NCI-H1694 (cell line): ENCODE data around the gene ANKRD11.
"Not testable (repeated sequence)": the region's sequence is repeated elsewhere in the genome, so short reads cannot be mapped to it uniquely, and the experiment has no call there.

Experiments
- DNase-seq: peaks from one replicate; lab custom pipeline; 2025; lab: John Stamatoyannopoulos, UW

ANKRD11 gene

DNA sequence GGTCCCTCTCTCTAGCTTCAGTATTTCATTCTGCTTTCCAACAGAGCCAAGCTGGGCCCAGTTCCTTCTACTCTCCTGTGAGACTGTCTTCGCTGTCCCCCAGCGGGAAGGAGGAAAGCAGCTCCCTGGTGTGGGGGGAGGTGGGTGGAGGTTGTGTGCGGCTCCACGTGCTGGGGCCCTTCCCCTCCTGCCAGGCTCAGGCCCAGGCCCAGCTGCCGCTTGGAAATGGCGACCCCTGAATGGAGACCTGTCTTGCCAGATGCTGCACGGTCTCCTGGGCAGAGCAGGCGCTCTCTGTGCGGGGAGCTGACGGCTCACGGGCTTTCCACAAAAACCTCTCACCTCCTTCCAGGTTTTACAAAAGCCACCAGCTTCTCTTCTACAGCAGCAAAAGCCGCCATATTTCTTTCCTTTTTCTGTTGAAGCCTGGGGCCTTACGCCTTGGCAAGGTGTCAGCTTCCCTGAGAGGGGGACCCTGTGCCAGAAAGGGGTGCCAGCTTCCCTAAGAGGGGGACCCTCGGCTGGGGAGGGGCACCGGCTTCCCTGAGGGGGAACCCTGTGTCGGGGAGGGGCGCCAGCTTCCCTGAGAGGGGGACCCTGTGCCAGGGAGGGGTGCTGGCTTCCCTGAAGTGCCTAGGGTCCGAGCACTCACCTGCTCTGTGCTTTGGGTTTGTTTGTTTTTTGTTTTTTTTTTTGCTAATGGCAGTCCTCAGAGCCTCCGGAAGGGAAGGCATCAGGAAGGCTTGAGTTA is 225.4 kb downstream of the ANKRD11 start:
- no peak for DNase-seq

DNA sequence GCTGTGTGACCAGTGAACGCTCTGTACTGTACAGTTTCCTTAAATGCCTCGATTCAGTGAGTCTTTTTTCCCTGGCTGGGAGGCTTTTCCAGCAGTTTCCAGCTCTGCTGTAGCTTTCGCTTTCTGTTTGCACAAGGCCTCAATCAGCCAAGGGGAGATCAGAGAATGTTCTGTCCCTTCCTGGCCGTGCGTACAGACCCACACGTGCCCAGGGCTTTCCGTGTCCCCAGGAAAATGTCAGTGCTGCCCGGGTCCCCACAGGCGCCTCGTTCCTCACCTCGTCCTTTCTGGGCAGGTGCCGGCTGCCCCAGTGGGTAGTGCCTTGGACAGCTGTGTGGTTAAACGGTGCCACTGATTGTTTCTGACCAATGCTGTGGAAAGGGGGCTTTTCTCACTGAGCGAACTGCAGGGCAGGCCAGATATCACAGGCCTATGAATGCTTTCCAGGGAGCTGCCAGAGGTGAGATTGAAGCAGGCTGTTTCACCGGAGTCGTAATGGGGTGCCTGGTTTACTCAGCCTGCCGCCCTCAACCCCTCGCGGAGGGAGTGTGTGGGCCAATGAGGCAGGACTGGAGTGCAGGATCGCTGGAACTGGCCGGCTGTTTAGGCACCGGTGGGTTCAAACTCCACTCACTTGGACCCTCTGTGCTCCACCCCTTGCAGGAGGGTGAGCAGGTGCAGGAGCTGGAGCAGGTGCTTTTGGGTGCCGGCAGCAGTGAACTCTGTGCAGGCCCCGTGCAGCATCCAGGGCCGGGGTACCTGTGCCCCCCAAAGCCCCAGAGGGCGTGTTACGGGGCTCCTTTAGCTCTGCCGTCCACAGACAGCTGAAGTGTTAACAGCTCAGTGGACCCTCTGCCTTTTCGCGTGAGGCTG is 228.4 kb downstream of the ANKRD11 start:
- no peak for DNase-seq

DNA sequence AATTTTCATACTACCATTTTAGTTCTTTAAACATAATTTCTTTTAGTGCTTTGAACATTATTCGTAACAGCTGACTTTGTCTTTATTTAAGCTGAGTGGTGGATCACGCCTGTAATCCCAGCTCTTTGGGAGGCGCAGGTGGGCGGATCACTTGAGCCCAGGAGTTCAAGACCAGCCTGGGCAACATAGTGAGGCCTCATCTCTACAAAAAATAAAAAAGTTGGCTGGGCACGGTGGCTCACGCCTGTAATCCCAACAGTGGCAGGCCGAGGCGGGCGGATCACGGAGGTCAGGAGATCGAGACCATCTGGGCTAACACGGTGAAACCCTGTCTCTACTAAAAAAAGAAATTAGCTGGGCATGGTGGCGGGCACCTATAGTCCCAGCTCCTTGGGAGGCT is 230.5 kb downstream of the ANKRD11 start:
- not testable (repeated sequence) for DNase-seq

DNA sequence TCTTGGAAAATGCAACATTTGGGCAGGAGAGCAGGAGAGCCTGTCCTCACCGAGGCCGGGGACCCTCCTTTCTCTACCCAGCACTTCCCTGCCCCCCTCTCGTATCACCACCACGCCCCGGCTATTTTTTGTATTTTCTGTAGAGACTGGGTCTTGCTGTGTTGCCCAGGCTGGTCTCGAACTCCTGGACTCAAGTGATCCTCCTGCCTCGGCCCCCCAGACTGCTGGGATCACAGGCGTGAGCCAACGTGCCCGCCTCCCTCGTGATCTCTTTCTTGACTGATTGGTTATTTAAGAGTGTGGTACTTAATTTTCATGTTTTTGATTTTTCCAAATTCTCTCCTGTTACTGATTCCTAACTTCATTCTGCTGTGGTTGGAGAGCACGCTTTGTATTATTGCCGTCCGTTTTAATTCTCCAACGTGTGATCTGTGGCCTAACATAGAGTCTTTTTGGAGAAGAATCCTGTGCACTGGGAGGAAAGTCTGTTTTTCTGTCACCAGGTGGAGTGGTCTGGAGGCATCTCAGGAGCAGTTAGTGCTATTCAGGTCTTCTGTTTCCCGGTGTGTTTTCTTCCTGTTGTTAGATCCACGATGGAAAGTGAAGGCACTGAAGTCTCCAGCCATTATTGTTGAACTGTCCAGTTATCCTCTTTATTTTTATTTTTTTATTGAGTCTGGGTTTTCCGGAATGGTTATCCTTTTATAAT is 232.4 kb downstream of the ANKRD11 start:
- DNase-seq = no peak

DNA sequence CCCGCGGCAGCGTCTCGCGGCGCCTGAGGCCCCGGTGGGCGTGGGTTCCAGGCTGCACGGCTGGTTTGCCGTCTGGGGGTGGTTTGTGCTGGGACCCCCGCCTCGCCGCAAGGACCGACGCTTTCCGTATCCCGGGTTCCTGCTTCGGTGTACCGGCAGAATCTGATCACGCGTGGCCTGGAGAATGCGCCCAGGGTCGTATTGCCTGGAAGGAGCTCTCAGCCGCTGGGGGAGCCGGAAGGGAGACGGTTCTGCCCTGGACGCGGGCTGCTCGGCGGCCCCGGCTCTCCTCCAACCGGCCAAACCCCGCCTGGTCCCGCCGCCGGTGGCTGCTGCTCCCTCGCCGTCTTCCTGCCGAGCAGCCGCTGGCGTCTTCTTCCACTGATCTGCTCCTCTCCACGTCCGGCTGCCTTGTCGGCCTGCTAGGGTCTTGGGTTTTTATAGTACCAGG is 233.1 kb downstream of the ANKRD11 start:
- no peak for DNase-seq

DNA sequence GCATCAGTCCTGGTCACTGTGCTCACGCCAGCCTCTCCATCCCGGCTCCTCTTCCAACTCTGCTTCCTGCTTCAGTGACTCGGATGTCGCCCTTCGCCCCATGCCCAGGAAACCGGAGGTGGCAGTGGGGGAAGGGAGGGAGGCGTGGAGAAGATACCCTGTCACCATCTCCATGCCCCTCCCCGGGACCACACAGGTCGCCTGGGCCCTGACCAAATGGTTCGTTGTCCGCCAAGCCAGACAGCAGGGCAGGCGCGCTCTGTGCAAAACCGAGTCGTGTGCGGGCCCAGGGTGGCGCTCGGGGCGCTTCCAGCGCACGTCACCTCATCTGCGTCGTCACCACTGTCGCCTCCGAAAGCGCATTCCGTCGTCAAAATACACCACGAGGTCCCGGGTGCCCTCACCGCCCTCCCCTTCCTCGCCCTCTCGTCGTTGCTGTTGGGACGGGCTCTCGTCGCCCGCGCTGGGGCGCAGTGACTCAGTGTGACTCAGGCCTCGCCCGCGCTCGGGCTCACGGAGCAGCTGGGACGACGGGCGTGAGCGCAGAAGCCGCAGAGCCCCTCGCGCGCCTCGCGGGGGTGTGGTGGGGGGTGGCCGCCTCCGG is 233.6 kb downstream of the ANKRD11 start:
- no peak for DNase-seq

DNA sequence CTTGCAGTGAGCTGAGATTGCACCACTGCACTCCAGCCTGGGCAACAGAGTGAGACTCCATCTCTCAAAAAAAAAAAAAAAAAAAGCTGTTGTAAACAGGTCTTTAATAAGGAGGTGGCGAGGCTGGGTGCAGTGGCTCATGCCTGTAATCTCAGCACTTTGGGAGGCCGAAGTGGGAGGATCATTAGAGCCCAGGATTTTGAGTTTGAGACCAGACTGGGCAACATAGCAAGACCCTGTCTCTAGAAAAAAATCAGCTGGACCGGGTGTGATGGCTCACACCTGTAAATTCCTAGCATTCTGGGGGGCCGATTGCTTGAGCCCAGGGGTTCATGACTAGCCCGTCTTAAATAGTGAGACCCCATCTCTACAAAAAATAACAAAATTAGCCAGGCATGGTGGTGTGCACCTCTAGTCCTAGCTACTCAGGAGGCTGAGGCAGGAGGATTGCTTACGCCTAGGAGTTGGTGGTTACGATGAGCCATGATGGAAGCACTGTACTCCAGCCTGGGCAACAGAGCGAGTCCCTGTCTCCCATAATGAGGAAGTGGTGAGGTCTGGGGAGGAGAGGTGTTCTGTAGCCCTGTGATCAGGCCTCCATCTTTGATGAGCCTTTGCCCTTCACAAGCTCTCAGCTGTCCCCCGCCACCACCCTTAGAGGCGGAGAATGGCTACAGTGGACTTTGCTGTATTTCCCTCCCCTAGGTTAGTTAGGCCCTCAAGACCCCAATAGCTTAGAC is 236.6 kb downstream of the ANKRD11 start:
- DNase-seq = no peak

DNA sequence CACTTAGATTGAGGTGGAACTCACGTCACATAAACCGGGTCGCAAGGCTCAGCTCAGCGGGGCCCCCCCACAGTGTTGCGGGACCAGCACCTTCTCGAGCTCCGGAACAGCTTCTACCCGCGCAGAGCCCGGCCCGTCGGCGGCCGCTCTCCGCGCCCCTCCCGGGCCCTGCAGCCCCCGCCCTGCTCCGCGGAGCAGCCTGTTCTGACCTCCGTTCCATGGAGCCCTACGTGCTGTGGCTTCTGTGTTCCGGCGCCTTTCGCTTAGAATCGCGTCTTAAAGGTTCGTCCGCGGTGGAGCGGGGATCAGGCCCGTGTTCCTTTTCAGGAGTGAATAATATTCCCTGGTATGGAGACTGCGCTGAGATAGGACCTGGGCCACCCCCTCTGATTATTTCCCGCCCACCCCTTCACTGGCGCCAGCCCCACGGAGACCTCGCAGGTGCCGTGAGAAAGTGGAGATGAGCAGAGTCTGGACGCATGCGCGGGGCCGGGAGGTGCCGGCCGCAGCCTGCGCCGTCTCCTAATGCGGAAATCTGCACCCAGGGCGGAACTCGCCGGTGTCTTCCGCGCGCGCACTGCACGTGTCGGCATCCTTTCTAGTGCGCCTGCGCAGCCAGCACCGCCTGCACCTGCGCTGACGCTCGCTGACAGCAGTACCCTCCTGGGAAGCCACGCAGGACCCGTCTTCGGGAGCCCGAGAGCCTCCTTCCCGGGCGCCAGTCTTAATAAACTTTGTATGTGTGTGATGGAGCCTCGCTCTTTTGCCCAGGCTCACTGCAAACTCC is 242.0 kb downstream of the ANKRD11 start:
- no peak for DNase-seq

DNA sequence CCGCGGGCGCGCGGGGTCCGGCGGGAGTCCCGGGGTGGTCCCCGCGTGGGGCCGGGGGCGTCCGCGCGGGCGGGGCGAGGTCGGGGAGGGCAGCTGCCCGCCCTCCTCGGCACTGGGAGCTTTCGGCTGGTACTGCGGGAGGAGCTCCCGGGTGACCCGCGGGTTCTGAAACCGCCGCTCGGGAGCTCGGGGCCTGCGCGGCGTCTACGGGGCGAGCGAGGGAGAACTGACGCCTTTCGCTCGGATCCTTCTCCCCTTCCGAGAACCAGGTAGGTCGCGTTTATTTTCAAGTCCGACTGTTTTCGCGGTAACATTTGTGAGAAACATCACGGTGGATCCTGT is 242.7 kb downstream of the ANKRD11 start:
- DNase-seq = not testable (repeated sequence)

DNA sequence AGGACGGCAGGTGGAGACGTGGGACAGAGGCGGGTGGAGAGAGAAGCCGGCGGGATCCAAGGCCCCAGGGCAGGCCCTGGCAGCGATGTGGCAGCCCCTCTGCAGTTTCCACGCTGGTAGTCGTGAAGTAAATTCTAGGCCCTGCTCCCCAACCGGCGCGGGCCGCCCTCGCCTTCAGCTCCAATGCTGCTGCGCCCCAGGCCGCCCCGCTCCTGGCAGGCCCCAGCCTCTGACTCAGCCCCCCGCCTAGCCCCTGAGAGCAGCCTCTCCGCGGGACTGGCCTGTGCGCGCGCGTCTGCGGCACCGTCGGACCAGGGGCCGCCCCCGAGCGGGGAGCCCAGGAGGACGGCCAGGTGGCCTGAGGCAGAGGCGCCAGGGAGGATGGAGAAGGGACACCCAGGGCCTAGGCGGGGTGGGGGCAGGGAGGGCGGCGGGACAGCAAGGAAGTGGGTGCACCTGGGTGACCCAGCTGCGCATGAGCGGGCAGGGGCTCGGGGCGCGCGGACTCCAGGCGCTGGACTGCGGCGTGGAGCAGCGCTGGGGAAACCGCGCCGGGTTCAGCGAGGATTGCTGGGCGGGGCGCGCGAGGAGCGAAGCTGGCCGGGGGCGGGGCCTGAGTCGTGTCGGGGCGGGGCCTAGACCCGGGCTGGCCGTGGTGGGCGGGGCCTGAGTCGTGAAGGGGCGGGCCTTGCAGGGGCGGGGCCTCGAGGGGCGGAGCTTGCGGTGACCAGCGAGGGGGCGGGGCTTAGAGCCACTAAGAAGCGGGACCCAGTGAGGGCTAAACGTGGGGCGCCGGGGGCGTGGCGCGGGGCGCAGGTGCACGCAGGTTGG is 243.2 kb downstream of the ANKRD11 start:
- DNase-seq = peak; percentile 19

DNA sequence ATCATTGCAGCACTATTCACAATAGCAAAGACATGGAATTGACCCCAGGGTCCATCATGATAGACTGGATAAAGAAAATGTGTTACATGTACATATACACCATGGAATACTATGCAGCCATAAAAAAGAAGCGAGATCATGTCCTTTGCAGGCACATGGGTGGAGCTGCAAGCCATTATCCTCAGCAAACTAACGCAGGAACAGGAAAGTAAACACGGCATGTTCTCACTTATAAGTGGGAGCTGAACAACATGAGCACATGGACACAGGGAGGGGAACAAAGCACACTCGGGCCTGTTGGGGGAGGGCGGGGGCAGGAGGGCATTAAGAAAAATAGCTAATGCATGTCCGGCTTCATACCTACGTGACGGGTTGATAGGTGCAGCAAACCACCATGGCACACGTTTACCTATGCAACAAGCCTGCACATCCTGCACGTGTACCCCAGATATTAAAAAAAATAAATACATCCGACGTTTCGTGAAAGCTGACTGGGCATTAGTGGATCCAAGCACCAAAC is 243.9 kb downstream of the ANKRD11 start:
- DNase-seq = no peak

DNA sequence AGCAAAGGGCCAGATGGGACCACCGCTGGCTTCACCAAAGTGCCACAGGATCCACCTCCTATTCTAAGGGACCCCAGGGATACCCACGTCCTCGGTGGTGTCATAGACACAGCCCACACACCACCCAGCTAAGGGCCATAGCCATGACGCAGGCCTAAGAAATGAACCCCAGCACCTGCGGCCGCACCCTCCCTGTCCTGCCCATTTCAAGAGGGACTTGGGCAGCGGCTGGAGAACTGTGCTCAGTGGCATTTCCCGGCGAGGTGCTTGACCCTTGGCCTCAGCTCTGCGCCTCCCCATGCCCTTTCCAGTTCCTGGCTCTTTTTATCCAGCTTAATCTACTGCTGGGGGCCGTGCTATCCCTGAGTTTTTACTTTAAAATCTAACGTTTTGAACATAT is 245.6 kb downstream of the ANKRD11 start:
- DNase-seq = no peak

DNA sequence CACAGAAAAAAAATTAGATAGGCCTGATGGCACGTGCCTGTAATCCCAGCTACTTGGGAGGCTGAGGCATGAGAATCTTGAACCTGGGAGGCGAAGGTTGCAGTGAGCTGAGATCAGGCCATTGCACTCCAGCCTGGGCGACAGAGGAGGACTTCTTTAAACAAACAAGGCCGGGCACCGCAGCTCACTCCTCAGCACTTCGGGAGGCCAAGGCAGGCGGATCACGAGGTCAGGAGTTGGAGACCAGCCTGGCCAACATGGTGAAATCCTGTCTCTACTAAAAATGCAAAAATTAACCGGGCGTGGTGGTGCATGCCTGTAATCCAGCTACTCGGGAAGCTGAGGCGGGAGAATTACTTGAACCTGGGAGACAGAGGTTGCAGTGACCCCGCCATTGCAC is 246.1 kb downstream of the ANKRD11 start:
- DNase-seq = not testable (repeated sequence)

DNA sequence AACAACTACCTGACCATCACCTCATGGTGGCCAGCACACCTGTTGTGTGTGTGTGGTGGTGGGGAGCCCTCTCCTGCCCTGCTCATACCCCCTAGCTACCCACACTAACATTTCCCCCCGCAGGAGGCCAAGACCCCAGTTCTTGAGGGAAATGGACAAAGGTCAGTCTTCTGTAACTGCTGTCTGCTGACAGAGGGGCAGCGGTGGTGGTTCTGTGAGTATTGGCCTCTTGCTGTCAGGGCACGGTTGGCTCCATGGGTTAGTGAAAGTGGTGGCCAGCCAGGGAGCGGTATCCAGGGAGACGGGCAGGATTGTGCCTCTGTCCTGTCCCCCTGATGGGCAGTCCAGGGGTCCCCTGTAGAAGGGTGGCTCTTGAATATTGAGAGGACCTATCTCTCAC is 246.7 kb downstream of the ANKRD11 start:
- DNase-seq = no peak

DNA sequence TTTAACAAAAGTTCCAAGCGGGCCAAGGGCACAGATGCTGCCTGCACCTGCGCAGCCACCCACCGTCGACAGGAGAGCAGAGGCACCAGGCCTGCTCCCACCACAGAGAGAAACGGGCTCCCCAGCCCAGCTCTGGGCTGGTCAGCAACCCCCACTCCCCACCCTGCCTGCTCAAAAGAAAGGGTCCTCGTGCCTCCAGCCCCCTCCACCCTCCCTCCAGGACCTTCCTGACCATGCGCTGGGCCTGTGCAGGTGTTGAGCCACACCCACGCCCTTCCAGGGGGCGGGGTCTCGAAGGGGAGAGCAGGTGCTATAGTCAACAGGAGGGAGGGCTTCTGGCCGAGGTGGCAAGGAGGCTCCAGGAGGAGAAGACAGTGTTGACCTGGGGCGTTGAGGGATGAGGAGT is 247.6 kb downstream of the ANKRD11 start:
- no peak for DNase-seq

DNA sequence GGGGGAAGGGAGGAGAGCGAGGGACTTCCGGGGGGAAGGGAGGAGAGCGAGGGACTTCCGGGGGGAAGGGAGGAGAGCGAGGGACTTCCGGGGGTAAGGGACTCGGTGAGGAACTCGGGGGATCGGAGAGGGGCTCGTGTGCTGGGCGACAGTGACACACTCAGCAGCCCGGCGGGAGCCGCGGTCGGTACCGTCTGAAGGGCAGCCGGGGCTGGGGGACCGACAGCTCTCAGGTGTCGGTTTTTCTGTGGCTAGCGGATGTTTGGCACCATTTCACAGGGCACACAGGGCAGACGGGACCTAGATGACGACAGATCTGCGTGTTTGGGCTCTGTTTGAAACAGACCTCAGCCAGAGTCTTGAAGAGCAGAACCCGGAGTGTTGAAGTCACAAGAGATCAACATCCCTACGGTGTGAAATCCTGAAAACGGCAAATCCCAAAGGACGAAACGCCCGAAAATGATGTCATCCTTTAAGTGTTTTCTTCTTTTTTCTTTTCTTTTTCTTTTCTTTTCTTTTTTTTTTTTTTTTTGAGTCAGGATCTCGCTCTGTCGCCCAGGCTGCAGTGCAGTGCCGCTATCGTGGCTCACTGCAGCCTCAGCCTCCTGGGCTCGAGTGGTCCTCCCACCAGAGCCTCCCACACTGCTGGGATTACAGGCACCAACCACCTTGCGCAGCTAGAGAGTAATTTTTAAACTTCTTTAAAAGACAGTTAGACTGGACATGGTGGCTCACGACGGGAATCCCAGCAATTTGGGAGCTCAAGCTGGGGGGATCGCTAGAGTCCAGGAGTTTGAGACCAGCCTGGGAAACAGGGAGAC is 249.0 kb downstream of the ANKRD11 start:
- peak; percentile 12 for DNase-seq

DNA sequence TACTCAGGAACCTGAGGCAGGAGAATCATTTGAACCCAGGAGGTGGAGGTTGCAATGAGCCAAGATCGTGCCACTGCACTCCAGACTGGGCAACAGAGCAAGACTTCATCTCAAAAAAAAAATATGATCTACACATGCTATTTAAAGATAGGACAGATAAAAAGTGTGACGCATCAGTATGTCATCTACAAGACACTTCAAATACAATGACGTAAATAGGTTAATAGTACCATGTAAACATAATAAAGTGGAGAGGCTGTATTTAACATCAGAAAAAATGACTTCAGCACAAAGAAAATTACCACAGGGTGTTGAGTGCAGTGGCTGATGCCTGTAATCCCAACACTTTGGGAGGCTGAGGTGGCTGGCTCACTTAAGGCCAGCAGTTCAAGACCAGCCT is 252.6 kb downstream of the ANKRD11 start:
- DNase-seq = no peak

DNA sequence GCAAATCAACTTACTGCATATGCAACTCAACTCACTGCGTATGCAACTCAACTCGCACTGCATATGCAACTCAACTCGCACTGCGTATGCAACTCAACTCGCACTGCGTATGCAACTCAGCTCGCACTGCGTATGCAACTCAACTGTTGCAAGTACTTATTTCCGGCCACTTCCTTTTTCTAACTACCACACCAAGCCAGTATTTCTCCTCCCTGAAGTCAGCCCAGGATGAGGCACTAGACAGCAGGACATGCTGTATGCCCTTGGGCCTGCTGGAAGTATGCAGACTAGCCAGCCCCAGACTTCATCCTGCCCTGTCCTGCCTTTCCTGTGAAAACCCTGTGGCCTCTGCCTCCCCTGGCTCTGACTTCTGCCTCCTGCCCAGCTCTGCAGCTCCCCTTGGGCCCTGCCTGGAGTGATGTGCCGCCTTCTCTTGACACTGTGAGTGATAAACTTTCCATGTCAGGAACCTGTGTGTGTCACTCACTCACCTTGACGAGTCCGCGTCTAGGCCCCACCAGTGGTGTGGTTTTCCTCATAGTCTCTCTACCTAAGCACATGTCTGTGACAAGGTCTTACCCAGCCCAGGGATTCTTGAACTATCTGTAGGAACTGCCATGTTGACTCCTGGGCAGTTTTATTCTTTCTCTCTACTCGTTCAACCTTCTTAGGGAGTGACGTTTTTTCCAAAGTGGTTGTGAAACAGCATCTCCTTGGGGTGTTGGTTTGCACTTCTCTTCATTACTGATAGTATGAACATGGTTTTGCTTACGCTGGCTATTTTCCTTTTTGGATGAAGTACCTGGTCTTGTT is 256.5 kb downstream of the ANKRD11 start:
- DNase-seq = no peak
